SK-N-MC (cell line): Measurements from ENCODE around the gene NTPCR.
A peak's percentile ranks its signal among the peaks of the same experiment; 100 is the strongest.

Experiments
- DNase-seq: peaks from one replicate; pipeline ENCODE4 v3.0.0-alpha.2; 2011; ENCODE audit warnings: low read depth, low spot score
- H3K27ac ChIP-seq: fragments of 200-600 bp; sonication (generic); 2 replicates; pipeline ENCODE4 v1.5.1; 2016; ENCODE audit warnings: mixed run types
- H3K36me3 ChIP-seq: fragments of 200-600 bp; sonication (generic); 2 replicates; pipeline ENCODE4 v1.6.1; 2017; ENCODE audit warnings: antibody characterized with exemption, low read length, mixed read lengths; ENCODE audit not compliant: insufficient read depth
- H3K4me3 ChIP-seq: fragments of 200-600 bp; sonication (generic); 2 replicates; pipeline ENCODE4 v1.5.1; 2016
- H3K9ac ChIP-seq: fragments of 200-600 bp; sonication (generic); 2 replicates; pipeline ENCODE4 v1.8.0; 2017; ENCODE audit warnings: mixed run types, mixed read lengths; ENCODE audit not compliant: insufficient read length
- H3K9me3 ChIP-seq: fragments of 200-600 bp; sonication (generic); 2 replicates; pipeline ENCODE4 v1.6.1; 2017; ENCODE audit warnings: low read depth, mild to moderate bottlenecking, antibody characterized with exemption, low read length, moderate library complexity, mixed read lengths
- EZH2 ChIP-seq: fragments of 200-600 bp; sonication (generic); IDR thresholded peaks from one replicate; pipeline ENCODE4 v1.6.1; 2017; ENCODE audit warnings: antibody characterized with exemption
- FOXP2 ChIP-seq: optimal IDR thresholded peaks from 2 replicates; pipeline ENCODE3; 2011; ENCODE audit warnings: mild to moderate bottlenecking, moderate library complexity; ENCODE audit not compliant: insufficient read depth; ENCODE audit errors: extremely low read length, control extremely low read depth
- POLR2AphosphoS5 ChIP-seq: IDR thresholded peaks from 2 replicates; pipeline ENCODE4 v1.6.1; 2012; ENCODE audit warnings: mild to moderate bottlenecking, low read depth, low read length, borderline replicate concordance

Gene NTPCR

GRCh38 chr1:232951605-232952004, 1.2 kb downstream of the NTPCR start:
- peak overlapping the region; percentile 95 for H3K4me3 ChIP-seq
- TF ChIP-seq FOXP2 (no peak), EZH2 (no peak), POLR2AphosphoS5 (no peak)
- no peaks in the 10 kb centered on the region for H3K9me3 ChIP-seq
- DNase-seq: no peak
- H3K27ac ChIP-seq: no peak overlapping the region
- H3K36me3 ChIP-seq: peaks cover 8% of the 10 kb centered on the region; the same call in 1 of the 2 replicates
- H3K9ac ChIP-seq: no peak overlapping the region

GRCh38 chr1:232952514-232953499, 2.4 kb downstream of the NTPCR start:
- no peak overlapping the region for H3K4me3 ChIP-seq
- no peak overlapping the region for H3K9ac ChIP-seq
- H3K9me3 ChIP-seq: 0 out of 2 replicates have a peak, but pooled peaks cover 5% of the 10 kb centered on the region
- TF ChIP-seq POLR2AphosphoS5: no peak
- TF ChIP-seq FOXP2: no peak
- no peak for TF ChIP-seq EZH2
- H3K27ac ChIP-seq: no peak overlapping the region
- H3K36me3 ChIP-seq: peaks cover 18% of the 10 kb centered on the region
- no peak for DNase-seq

- TF ChIP-seq EZH2 (no peak), FOXP2 (no peak), POLR2AphosphoS5 (no peak)
- Histone ChIP-seq H3K36me3 (peaks cover 35% of the 10 kb centered on the region), H3K9ac (no peak overlapping the region), H3K9me3 (peaks cover 11% of the 10 kb centered on the region; the same call in 1 of the 2 replicates), H3K27ac (no peak overlapping the region), H3K4me3 (no peak overlapping the region)
- no peak for DNase-seq
These were observed 4.4 kb downstream of the NTPCR start for GRCh38 chr1:232954594-232955365.

GRCh38 chr1:232956081-232956480, 5.7 kb downstream of the NTPCR start:
- Histone ChIP-seq H3K9me3 (peaks cover 11% of the 10 kb centered on the region; the same call in 1 of the 2 replicates), H3K4me3 (no peak overlapping the region), H3K9ac (no peak overlapping the region), H3K36me3 (peaks cover 36% of the 10 kb centered on the region), H3K27ac (no peak overlapping the region)
- no peak for DNase-seq
- TF ChIP-seq FOXP2 (no peak), POLR2AphosphoS5 (no peak), EZH2 (no peak)

GRCh38 chr1:232958067-232958466, 7.7 kb downstream of the NTPCR start:
- peaks cover 36% of the 10 kb centered on the region for H3K36me3 ChIP-seq
- TF ChIP-seq POLR2AphosphoS5 (no peak), FOXP2 (no peak), EZH2 (no peak)
- no peak overlapping the region for H3K9ac ChIP-seq

GRCh38 chr1:232962761-232963745, 12.6 kb downstream of the NTPCR start:
- TF ChIP-seq FOXP2: no peak
- no peak for TF ChIP-seq EZH2
- TF ChIP-seq POLR2AphosphoS5: no peak
- H3K9me3 ChIP-seq: peaks cover 3% of the 10 kb centered on the region; the same call in 1 of the 2 replicates
- DNase-seq: no peak
- no peak overlapping the region for H3K27ac ChIP-seq
- H3K36me3 ChIP-seq: peaks cover 19% of the 10 kb centered on the region
- H3K4me3 ChIP-seq: no peak overlapping the region
- no peak overlapping the region for H3K9ac ChIP-seq

More at GRCh38 chr1:232958067-232958466, 7.7 kb downstream of the NTPCR start:
- Histone ChIP-seq H3K9me3 (peaks cover 11% of the 10 kb centered on the region; the same call in 1 of the 2 replicates), H3K4me3 (no peak overlapping the region), H3K27ac (no peak overlapping the region)
- DNase-seq: no peak

DNA sequence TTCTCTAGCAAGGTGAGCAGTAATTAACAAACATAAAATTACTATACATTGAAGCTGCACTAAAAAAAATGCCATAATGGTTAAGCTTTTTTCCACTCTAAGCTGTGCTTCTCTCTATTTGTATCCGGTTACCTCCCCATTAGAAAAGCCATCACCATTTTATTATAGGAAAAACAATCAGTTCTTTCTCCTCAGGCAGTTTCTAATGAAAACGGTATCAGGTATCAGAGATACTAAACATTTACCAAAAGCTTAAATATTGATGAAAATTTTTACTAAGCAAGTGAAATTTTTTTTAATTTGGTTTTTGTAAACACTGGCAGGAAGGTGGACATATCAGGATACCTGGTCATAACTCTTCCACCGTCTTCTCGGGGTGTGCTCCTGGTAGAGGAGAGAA, 14.2 kb downstream of the NTPCR start:
- H3K4me3 ChIP-seq: no peak overlapping the region

More for the DNA sequence above, 14.2 kb downstream of the NTPCR start:
- DNase-seq: no peak
- Histone ChIP-seq H3K36me3 (peaks cover 8% of the 10 kb centered on the region; the same call in 1 of the 2 replicates), H3K9me3 (no peaks in the 10 kb centered on the region), H3K27ac (no peak overlapping the region), H3K9ac (no peak overlapping the region)
- TF ChIP-seq FOXP2 (no peak), POLR2AphosphoS5 (no peak), EZH2 (no peak)
